CD1c-positive myeloid dendritic cell (primary cell): ENCODE data around the gene FAM25A.

Experiments
- DNase-seq: peaks from one replicate; pipeline ENCODE4 v3.0.0-alpha.2; 2016; ENCODE audit errors: extremely low spot score

FAM25A gene

DNA sequence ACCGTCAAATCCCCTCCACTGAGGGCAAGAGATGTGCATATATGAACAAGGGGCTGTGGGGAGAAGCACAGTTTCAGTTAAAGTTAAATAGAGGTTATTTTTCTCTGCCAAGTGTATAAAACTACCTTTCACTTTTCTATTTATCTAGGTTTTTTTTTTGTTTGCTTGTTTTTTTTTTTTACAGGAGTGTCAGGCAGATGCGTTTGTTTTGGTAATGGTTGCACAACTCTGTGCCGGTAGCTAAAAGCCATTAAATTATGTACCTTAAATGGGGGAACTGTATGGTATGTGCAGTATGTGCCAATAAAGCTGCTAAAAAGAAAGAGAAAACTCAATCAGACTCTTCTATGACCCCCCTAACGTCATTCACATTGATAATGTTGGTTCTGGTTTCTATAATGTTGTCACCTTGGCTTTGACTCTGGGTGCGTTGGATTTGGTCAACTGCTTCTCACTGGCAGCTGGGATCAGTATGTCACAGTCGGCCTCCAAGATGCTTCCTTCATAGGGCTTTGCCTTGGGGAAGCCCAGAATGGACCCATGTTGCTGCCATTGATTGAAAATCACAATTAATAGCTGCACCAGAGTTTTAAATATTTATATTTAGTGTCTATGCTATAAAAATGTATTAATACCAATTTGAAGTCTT, 40.3 kb downstream of the FAM25A start:
- no peak for DNase-seq

DNA sequence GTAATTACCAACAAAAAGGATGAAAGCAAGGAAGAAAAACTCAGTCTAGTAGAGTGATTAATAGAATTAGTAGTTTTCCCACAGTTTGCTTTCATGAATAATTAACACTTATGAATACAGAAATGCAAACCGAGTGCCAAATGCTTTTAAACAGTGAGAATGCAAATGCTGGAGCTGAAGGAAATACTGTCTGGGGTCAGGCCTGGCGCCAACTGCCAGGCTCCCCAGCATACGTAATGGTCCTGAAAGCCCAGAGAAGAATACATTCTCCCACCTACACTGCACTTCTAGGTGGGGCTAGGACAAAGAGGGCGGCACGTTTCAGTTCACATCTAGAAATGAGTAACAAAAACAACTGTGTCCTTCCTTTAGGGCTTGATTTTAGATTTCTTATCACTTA, 44.6 kb downstream of the FAM25A start:
- DNase-seq, result no peak

DNA sequence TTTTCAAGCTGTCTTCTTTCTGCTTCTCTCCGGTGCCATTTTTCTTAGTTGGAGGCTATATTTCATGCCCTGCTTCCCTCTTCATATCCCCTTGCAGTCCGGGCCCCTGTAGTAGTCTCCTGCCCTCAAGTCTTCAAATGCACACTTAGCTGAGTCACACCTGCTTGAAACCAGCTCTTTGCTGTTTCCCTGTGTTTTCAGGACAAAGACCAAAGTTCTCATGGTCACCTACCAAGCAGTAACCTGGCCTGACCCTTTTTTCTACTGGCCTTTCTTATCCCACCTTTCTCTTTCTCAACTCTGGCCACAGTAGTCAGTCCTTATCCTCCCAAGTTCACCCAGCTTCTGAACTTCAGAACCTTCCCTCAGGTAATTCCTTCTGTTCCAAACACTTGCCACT, 46.1 kb downstream of the FAM25A start:
- no peak for DNase-seq

DNA sequence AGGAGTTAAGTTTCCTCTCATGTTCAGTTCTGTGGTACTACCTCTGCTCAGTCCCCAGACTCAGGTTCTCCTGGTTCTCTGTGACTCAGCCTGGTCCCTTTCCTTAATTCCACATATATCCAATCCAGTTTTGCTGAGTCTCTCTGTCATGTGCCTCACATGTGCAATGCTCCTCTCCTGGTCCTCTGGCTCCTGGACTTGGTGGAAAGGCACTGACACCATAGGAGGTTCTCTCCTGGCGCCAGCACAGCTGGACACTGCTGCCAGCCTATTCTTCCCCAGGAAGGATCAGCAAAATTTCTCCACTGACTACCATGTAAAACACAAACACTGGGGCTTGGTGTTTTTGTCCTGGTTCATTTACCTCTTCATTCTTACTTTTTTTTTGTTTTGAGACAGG, 46.8 kb downstream of the FAM25A start:
- DNase-seq, result no peak

- no peak for DNase-seq
Observed at GRCh38 chr10:87068281-87068680, 48.2 kb downstream of the FAM25A start.

DNA sequence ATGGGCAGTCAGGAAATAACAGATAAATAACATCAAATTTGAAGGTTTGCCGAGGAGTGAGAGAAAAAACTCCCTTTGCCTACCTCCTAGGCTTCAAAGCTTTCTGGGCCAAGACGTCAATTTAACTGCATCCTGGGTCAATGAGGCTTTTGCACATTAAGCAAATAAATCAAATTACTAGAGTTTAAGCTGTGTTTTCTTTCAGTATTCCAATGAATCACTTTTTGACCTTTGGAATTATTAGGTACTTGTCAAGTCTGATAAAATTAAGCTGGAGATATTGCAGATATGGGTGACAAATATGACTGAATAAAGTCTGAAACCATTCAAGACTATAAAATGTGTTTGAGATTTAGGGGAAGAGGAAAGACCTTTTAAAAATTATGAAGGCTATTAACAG, 52.4 kb downstream of the FAM25A start:
- DNase-seq, result no peak
